Activated T-helper 17 cell treated with anti-CD3 and anti-CD28 coated beads, Interleukin-2, amount 50 U/mL, for 72 hours (primary cell): Measurements from ENCODE around the gene GARIN5A. TPM values are rescaled to one million over a fixed set of nuclear protein-coding genes. Genes with fewer than 3 reads are reported as not detected.

Experiments used
- ATAC-seq: fragments of 150-1000 bp; cut with Tn5 transposase; replicated peaks from 2 replicates; pipeline ENCODE4 v1.10.0; 2021; ENCODE audit warnings: mild to moderate bottlenecking, moderate library complexity
- H3K27ac Mint-ChIP-seq: one replicate; pipeline ENCODE4 v1.8.0; 2022; ENCODE audit warnings: mixed read lengths
- H3K27me3 Mint-ChIP-seq: one replicate; pipeline ENCODE4 v1.8.0; 2022; ENCODE audit warnings: mixed read lengths
- H3K36me3 Mint-ChIP-seq: one replicate; pipeline ENCODE4 v1.8.0; 2022; ENCODE audit warnings: low read depth, mild to moderate bottlenecking, mixed read lengths
- H3K4me1 Mint-ChIP-seq: one replicate; pipeline ENCODE4 v1.8.0; 2022; ENCODE audit warnings: mixed read lengths
- H3K4me3 Mint-ChIP-seq: one replicate; pipeline ENCODE4 v1.8.0; 2022; ENCODE audit warnings: mild to moderate bottlenecking, mixed read lengths
- H3K9me3 Mint-ChIP-seq: one replicate; pipeline ENCODE4 v1.8.0; 2022; ENCODE audit warnings: mixed read lengths
- total RNA-seq, 2 donors: library from RNA; stranded (reverse); gene quantifications; one replicate each; pipeline ENCODE4 v1.2.3, GENCODE V29; 2022

GARIN5A gene
- total RNA-seq: 1 to 10 TPM in 1 of 2 donors, under 1 TPM in 1; 0.39 to 1.2 TPM

DNA sequence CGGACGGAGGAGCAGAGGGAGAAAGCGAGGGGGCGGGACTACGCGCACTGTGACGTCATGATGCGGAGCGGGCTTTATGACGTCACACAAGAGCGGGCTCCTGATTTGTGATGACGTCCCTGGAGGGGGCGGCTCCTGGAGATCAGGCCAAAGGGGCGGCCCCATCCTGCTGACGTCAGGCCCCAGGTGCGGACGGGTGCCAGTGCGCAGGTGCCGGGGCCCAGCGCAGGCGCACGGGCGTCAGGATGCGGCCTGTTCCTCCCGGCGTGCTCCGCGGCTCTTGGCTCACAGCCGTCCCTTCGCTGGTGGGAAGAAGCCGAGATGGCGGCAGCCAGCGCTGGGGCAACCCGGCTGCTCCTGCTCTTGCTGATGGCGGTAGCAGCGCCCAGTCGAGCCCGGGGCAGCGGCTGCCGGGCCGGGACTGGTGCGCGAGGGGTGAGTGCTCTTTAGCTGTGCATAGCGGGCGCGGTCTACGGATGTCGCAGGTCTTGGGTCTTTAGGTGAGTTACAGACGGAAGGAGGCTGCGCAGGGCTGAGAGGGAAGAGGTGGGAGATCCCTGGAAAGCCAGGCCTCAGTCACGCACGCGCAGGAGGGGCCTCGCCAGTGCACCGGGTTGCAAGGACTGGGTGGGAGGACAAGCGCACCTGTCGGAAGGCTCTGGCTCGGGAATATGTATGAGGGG lies at the start of gene GARIN5A, which contains the start of gene EMC10:
Gene GARIN5A (minus strand): TSS at position 625 of the 683 bp plus-strand sequence. CDS start 460 bp downstream, at position 165.
Gene EMC10 (plus strand): TSS at position 284 of the 683 bp plus-strand sequence. CDS start 38 bp downstream, at position 322.
- peak; percentile 98 for ATAC-seq
- H3K9me3 Mint-ChIP-seq: no peaks in the 10 kb centered on the region
- no peaks in the 10 kb centered on the region for H3K27me3 Mint-ChIP-seq
- peak within 1 kb of the TSS; percentile 98 for H3K27ac Mint-ChIP-seq
- H3K4me1 Mint-ChIP-seq: peaks cover 12% of the 10 kb centered on the region
- H3K36me3 Mint-ChIP-seq: peaks cover 45% of the 10 kb centered on the region
- peak within 1 kb of the TSS; percentile 99 for H3K4me3 Mint-ChIP-seq

DNA sequence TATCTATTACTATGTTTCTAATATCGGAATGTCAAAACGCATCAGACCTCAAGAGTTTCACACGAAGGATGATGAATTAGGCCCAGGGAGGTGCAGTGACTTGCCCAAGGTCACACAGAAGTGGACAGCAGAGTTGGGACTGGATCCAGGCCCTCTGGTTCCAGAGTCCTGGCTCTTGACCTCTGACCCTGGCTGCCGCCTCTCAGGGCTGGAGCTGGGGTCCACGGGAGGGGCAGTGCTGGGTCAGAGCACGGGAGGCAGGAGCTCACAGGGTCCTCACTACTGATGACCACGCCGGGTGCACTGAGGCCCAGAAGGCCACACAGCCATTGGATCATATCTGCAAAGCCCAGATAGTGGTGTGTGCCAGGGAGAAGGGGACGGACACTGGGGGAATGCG lies 46.2 kb upstream of the GARIN5A start:
- H3K36me3 Mint-ChIP-seq: no peaks in the 10 kb centered on the region
- H3K9me3 Mint-ChIP-seq: no peaks in the 10 kb centered on the region
- no peak overlapping the region for H3K4me3 Mint-ChIP-seq
- no peaks in the 10 kb centered on the region for H3K4me1 Mint-ChIP-seq
- no peak for ATAC-seq
- H3K27me3 Mint-ChIP-seq: peaks cover 3% of the 10 kb centered on the region
- no peak overlapping the region for H3K27ac Mint-ChIP-seq

DNA sequence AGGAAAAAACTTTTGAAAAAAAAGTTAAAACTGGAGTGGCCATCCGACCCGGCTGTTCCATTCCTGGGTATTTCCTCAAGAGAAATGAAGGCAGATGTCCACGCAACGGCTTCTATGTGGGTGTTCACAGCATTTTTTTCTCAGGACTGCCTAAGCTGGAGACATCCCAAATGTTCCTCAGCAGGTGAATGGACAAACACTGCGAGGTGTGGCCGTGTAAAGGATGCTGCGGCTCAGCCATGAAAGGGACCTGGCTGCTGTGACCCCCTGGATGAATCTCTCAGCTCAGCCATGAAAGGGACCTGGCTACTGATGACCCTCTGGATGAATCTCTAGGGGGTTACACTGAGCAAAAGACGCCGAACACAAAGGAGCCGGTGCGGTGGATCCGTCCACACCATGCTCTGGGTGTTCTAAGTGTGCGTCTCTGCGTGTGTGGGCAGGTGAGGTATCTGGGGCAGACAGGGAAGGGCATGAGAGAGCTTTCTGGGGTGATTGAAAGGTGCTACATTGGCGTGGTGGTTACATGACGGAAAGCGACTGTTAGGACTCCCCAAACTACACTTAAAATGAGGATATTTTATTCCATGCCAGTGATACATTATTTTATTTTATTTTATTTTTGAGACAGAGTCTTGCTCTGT lies 44.3 kb upstream of the GARIN5A start:
- ATAC-seq: no peak
- no peaks in the 10 kb centered on the region for H3K36me3 Mint-ChIP-seq
- H3K27ac Mint-ChIP-seq: no peak overlapping the region
- no peaks in the 10 kb centered on the region for H3K4me1 Mint-ChIP-seq
- no peak overlapping the region for H3K4me3 Mint-ChIP-seq
- H3K27me3 Mint-ChIP-seq: peaks cover 3% of the 10 kb centered on the region
- no peaks in the 10 kb centered on the region for H3K9me3 Mint-ChIP-seq

DNA sequence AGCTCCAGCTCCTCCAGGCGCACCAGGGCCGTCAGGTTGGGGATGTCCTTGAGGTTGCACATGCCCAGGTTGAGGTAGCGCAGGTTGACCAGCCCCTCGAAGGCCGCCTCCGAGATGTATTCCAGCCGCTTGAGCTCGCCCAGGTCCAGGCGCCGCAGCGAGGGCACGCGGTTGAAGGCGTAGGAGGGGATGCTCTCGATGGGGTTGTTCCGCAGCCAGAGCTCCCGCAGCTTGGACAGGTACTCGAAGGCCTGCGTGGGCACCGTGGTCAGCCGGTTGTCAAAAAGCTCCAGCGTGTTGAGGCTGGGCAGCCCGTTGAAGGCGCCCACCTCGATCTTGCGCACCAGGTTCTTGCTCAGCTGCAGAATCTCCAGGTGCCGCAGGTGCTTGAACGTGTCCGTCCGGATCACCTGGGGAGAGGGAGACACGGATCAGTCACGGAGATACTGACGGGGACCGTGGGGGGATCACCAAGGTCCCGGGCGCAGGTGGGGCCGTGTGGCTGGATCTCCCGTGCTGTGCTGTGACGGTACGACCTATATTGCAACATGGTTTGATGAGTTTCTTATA lies 42.4 kb upstream of the GARIN5A start:
- Mint-ChIP-seq H3K4me3 (no peak overlapping the region), H3K27ac (no peak overlapping the region), H3K27me3 (peaks cover 3% of the 10 kb centered on the region), H3K4me1 (no peaks in the 10 kb centered on the region), H3K36me3 (no peaks in the 10 kb centered on the region), H3K9me3 (no peaks in the 10 kb centered on the region)
- no peak for ATAC-seq

DNA sequence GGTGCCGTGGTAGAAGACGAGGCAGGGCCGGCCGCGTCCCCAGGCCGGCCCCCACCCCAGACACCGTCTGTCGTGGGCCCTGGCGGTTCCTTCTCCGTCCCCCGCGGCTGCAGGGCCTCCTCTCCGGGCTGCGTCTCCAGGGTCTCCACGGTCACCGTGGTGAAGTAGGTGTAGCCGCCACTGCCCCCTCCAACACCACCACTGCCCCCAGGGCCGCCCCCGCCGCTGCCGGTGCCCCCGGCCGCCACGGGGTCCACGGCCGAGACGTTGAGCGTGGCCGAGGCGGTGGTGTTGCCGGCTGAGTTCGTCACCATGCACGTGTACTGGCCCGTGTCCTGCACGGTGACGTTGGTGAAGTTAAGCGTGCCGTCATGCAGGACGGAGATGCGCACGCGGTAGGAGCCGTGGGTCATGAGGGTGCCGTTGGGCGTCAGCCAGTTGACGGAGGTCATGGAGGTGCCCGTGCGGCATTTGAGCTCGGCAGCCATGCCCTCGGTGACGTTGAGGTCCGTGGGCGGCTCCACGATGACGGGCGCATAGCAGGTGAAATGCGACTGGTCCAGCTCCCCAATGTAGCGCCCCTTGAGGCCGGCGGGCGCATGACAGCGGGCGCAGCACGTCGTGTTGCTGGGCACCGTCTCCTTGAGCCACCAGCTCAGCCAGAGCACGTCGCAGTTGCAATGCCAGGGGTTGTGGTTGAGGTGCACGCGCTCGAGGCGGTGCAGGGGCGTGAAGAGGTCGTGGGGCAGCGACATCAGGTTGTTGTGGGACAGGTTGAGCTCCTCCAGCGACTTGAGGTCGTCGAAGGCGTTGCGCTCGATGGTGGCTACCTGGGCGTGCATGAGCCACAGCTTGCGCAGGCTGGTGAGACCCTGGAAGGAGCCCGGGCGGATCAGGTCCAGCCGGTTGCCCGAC lies 41.7 kb upstream of the GARIN5A start:
- H3K36me3 Mint-ChIP-seq: no peaks in the 10 kb centered on the region
- no peaks in the 10 kb centered on the region for H3K4me1 Mint-ChIP-seq
- no peak overlapping the region for H3K4me3 Mint-ChIP-seq
- no peak overlapping the region for H3K27ac Mint-ChIP-seq
- H3K9me3 Mint-ChIP-seq: no peaks in the 10 kb centered on the region
- H3K27me3 Mint-ChIP-seq: peaks cover 3% of the 10 kb centered on the region
- ATAC-seq: no peak

DNA sequence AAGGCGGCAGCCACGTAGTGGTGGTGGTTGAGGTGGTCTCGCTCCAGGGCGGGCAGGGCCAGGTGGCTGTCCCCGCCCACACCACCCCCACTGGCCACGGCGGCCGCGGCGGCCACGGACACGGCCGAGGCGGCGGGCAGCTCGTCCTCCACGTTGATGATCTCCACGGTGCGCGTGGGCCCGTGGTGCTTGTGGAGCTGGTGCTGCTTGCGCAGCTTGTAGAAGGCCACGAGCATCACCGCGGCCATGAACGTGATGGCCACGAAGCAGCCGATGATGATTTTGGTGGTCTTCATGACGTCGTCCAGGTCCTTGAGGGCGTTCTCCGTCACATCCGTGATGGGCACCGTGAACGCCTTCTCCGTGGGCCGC lies 41.0 kb upstream of the GARIN5A start:
- no peak overlapping the region for H3K4me3 Mint-ChIP-seq
- peaks cover 3% of the 10 kb centered on the region for H3K27me3 Mint-ChIP-seq
- no peaks in the 10 kb centered on the region for H3K9me3 Mint-ChIP-seq
- no peaks in the 10 kb centered on the region for H3K4me1 Mint-ChIP-seq
- ATAC-seq: no peak
- no peak overlapping the region for H3K27ac Mint-ChIP-seq
- H3K36me3 Mint-ChIP-seq: no peaks in the 10 kb centered on the region

DNA sequence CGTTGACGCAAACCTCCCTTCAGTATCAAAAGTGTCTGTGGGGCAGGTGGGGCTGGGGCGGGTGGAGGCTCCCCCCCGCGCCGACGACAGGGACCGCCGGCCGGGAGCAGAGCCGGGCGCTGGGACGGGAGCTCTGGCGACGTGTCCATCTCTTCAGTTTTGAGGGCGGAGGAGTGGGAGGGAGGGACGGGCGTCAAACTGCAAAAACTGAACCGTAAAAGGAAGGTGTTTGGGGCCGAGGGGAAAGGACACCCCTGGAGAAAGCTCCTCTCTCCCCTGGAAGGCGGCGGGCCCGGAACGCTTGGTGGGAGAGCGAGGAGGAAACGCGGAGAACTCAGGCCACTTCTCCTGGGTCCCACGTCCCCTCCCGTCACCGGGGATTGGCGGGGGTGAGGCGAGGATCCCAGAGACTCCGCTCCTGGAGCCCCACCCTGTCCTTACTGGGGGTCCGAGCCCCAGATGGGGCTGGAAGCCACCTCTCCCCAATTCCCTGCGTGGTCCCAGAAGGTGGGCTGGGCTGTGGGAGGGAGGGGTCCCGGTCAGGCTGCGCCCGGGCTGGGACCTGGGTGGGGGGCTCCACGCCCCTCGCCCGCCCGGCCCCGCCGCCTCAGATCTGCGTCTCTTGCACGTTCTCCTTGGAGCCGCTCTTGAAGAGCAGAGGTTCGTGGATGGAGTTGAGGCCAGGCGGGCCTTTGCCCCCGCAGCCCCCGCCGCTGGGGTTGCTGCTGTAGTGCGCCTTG lies 40.5 kb upstream of the GARIN5A start:
- Mint-ChIP-seq H3K9me3 (no peaks in the 10 kb centered on the region), H3K36me3 (no peaks in the 10 kb centered on the region), H3K4me1 (no peaks in the 10 kb centered on the region), H3K27ac (no peak overlapping the region), H3K27me3 (peaks cover 3% of the 10 kb centered on the region), H3K4me3 (no peak overlapping the region)
- no peak for ATAC-seq

DNA sequence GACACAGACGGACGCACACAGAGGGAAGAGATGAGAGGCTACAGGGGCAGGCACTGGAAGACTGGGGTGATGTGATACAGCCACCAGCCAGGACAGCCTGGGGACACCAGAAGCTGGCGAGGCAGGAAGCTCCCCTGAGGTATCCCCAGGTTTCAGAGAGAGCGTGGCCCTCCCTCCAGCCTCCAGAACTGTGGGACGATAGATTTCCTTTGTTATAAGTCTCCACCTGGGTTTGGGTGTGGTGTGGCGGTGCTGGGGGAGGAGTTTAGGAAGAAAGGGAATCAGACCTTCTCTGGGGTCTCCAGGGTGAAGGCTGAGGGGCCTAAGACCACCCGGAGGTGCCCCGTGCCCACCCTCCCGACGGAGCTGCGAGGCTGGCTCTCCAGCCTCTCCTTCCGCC lies 39.8 kb upstream of the GARIN5A start:
- Mint-ChIP-seq H3K36me3 (peaks cover 3% of the 10 kb centered on the region), H3K4me3 (no peak overlapping the region), H3K27me3 (peaks cover 3% of the 10 kb centered on the region), H3K4me1 (peaks cover 2% of the 10 kb centered on the region), H3K27ac (no peak overlapping the region), H3K9me3 (no peaks in the 10 kb centered on the region)
- ATAC-seq: no peak

DNA sequence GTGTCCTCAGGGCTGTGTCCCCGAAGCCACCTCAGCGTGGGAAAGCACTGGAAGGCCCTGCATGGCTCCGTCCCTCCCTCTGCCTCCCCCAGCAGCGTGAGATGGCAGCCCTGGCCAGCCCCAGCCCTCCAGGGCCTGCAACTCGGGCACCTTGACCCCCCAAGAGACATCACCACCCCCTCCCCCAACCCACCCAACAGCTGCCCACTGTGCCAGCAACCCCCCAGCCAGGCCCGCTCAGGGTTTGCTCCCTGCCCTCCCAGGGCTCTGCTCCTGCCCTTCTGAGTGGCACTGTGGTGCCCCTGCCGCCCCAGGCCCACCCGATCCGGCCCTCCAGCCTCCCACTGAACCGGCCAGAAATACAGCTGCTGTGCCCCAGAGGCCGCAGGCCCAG lies 38.5 kb upstream of the GARIN5A start:
- peaks cover 10% of the 10 kb centered on the region for H3K4me1 Mint-ChIP-seq
- H3K4me3 Mint-ChIP-seq: no peak overlapping the region
- no peaks in the 10 kb centered on the region for H3K27me3 Mint-ChIP-seq
- no peak overlapping the region for H3K27ac Mint-ChIP-seq
- no peaks in the 10 kb centered on the region for H3K9me3 Mint-ChIP-seq
- peaks cover 15% of the 10 kb centered on the region for H3K36me3 Mint-ChIP-seq
- no peak for ATAC-seq

DNA sequence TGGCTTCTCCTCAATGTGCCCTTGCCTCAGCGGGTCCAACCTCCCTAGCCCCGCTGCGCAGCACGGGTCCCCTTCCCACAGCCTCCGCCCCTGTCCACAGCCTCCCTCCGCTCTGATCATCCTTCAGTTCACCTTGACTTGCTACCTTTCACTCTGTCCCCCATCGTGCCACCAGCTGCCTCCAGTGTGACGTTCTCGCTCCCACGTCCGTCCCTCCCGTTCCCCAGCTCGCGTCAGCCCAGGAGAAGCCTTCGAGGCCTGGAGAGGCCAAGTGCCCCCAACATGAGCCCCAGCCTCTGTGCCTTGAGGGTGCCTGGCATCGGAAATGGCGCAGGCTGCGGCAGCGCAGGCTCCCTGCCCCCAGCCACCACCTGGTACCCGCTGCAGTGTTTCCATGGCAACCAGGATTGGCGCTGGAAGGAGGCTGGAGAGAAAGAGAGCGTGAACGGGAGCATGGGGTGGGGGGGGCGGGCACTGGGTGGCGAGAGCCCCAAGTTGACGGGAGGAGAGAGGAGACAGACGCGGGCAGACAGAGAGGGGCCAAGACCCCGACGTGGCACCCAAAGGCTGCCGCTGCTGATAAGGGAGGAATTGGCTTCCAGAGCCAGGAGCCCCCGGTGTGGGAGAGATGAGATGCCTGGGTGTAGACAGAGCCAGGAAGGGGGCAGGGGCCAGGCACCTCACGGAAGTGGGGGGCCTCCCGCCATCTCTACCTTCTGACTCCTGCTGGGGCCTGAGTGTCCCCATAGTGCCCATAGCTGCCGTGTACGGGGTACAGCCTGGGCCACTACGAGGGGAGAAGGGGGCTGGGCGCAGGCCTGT lies 37.9 kb upstream of the GARIN5A start:
- Mint-ChIP-seq H3K36me3 (peaks cover 16% of the 10 kb centered on the region), H3K4me1 (peaks cover 10% of the 10 kb centered on the region), H3K27me3 (no peaks in the 10 kb centered on the region), H3K9me3 (no peaks in the 10 kb centered on the region), H3K4me3 (no peak overlapping the region), H3K27ac (no peak overlapping the region)
- ATAC-seq: no peak

DNA sequence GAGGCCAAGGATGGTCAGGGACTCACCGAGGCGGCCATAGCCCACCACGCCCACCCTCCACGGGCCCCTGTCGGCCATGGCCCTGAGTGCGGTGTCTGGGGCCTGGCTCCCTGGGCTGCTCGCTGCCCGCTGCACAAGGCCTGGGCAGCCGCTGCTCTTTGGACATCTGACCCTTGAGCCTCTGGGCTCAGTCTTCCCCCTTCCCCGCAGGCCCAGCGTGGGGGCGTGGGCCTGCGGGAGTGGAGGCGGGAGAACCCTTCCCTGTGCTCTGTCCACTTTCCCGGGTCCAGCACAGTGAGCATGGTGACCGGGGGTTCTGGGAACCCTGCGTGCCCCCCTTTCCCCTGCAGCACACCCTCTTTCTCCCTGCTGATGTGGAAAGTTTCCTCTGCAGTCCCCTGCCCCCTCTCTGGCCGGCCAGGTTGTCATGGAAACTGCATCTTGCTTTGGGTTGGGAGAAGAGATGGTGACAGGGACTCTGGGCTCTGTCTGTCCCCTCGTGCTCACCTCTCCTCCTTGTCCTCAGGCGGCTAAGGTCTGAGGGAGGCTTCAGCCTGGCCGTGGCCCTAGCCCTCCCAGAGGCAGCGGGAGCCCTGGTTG lies 37.2 kb upstream of the GARIN5A start, which contains the start of gene ASPDH:
Gene ASPDH (minus strand): TSS at position 168 of the 600 bp plus-strand sequence. CDS start 90 bp downstream, at position 78.
- H3K4me1 Mint-ChIP-seq: peaks cover 16% of the 10 kb centered on the region
- H3K27ac Mint-ChIP-seq: no peak within 1 kb of the TSS
- no peaks in the 10 kb centered on the region for H3K9me3 Mint-ChIP-seq
- no peak within 1 kb of the TSS for H3K4me3 Mint-ChIP-seq
- no peaks in the 10 kb centered on the region for H3K27me3 Mint-ChIP-seq
- H3K36me3 Mint-ChIP-seq: peaks cover 23% of the 10 kb centered on the region
- no peak for ATAC-seq

DNA sequence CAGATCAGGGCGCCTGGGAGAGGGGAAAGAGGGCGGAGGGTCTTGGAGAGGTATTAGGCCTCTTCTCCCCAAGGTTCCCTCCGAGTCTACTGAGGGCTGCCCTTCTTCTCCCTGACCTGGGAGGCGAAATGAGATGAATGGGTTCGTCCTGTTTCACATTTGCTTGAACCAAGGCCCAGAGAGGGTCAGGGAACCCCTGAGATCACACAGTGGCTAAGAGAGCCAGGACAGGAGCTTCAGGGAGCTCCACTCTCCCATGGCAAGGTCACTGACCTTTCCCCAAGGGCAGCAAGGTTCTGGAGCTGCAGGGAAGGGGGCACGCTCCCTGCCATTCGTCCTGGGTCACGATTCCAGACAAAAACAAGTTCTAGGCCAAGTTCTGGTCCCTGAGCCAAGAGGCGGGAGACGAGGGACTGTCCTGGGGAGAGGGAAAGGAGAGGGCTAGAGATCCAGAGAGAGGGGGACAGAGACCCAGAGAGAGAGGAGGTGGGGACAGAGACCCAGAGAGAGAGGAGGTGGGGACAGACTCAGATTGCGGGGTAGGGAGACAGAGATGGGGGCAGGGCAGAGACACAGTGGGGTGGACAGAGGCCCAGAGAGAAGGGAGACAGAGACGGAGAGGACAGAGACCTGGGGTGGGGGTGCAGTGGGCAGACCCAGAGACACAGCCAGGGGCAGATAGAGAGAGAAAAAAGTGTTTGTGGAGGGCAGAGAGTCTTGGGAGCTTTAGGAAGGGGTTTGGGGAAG lies 36.5 kb upstream of the GARIN5A start:
- Mint-ChIP-seq H3K4me1 (peaks cover 21% of the 10 kb centered on the region), H3K4me3 (no peak overlapping the region), H3K9me3 (no peaks in the 10 kb centered on the region), H3K27ac (no peak overlapping the region), H3K36me3 (peaks cover 26% of the 10 kb centered on the region), H3K27me3 (no peaks in the 10 kb centered on the region)
- ATAC-seq: no peak
